NCI-H128 (cell line): ENCODE data around the gene DKC1.
"Not testable (repeated sequence)": the region's sequence is repeated elsewhere in the genome, so short reads cannot be mapped to it uniquely, and the experiment has no call there.

Experiments
- DNase-seq: peaks from one replicate; lab custom pipeline; 2025; ENCODE audit not compliant: unreplicated experiment; lab: John Stamatoyannopoulos, UW

The DKC1 gene

GRCh38 chrX:154817048-154817618, 54.5 kb downstream of the DKC1 start:
- not testable (repeated sequence) for DNase-seq

DNA sequence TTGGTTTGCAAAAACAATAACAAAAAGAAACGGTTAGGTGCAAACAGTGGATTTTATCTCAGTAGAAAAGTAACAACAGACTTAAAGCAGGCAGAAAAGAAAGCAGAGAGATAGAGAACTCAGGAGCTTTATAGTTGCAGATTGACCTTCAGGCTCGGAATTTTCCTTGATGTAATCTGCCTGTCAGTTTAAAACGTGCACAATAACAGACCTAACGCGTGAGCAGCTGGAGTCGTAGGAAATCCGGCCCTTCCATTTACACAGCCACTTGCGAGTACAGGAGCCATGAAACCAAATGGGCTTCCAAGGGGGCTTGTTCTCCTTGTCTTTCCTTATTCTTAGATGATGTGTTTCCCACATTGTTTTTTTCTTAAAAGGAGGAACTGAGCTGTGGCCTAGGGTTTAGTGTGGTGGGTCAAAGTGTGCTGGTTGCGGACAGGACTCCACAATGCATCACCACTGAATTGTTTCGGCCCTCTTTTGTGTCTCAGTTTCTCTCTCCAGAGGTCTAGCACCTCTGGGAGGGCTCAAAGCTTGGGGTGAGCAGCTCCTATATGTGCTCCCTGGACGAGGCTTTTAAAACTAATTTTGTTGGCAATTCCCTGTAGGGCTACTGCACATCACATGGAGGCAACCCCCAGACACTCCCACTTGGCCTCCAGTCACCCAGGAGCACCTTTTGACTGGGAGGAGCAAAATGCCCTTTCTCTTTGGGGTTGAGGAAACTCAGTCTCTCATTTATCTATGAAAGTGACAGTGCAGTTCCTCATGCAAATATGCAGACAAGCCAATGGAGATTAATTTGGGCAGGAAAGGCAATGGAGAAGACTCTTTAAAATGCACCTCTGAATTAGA, 56.5 kb downstream of the DKC1 start:
- DNase-seq, result no peak

GRCh38 chrX:154819771-154820341, 57.2 kb downstream of the DKC1 start:
- no peak for DNase-seq

- DNase-seq, result no peak
Observed at GRCh38 chrX:154821523-154821922, 58.9 kb downstream of the DKC1 start.

DNA sequence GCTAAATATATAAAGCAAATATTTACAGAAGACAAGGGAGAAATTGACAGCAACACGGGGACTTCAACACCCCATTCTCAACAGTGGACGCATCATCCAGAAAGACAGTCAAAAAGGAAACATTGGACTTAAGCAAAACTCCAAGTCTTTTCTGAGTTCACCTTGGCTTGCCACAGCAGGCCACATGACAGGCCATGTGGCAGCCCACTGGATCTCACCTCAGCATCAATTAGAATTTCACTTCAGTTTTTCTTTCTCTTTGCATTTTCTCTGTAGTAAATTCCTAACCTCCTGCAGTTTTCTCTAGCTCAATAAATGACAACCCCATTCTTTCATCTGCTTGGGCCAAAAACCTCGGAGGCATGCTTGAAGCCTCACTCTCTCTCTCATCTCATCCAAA, 59.4 kb downstream of the DKC1 start:
- DNase-seq, result no peak

- no peak for DNase-seq
Observed at GRCh38 chrX:154824638-154825037, 62.0 kb downstream of the DKC1 start.

- DNase-seq, result not testable (repeated sequence)
Observed at GRCh38 chrX:154825586-154825985, 62.9 kb downstream of the DKC1 start.
